Right atrium auricular region (tissue), 2 donors: ENCODE data around the gene FYTTD1. TPM values are rescaled to one million over a fixed set of nuclear protein-coding genes. Genes with fewer than 3 reads are reported as not detected.

Experiments
- DNase-seq: peaks from one replicate; pipeline ENCODE4 v3.0.0-alpha.2; 2019; ENCODE audit warnings: low spot score
- H3K27ac ChIP-seq, 2 donors: fragments of 200-600 bp; sonication (generic); 1 replicate in 1 of 2; 2 replicates in 1 of 2; pipeline ENCODE4 v1.5.1; 2016 to 2019
- H3K27me3 ChIP-seq, 2 donors: fragments of 200-600 bp; sonication (generic); one replicate each; pipeline versions ENCODE4 v1.5.1 to v1.6.0; 2017 to 2019
- H3K36me3 ChIP-seq: fragments of 200-600 bp; sonication (generic); one replicate; pipeline ENCODE4 v1.5.1; 2016
- H3K4me1 ChIP-seq, 2 donors: fragments of 200-600 bp; sonication (generic); one replicate each; pipeline versions ENCODE4 v1.5.1 to v1.6.0; 2017 to 2019
- H3K4me3 ChIP-seq, 2 donors: fragments of 200-600 bp; sonication (generic); 1 replicate in 1 of 2; 2 replicates in 1 of 2; pipeline ENCODE4 v1.5.1; 2017 to 2019; ENCODE audit warnings: mild to moderate bottlenecking in 1 of 2, moderate library complexity in 1 of 2
- H3K9me3 ChIP-seq, 2 donors: fragments of 200-600 bp; sonication (generic); one replicate each; pipeline ENCODE4 v1.5.1; 2019
- CTCF ChIP-seq, 2 donors: fragments of 200-600 bp; sonication (generic); IDR thresholded peaks; one replicate each; pipeline ENCODE4 v1.5.1; 2019; ENCODE audit warnings: antibody characterized with exemption in 2 of 2
- total RNA-seq, 2 donors: library from RNA; depleted of rRNA; stranded (reverse); fragments of >200 nt; gene quantifications; one replicate each; pipeline ENCODE4 v1.1.0, GENCODE V29; 2016

Gene FYTTD1
- total RNA-seq, 2 donors from 2014 or later: 39.9 to 61.8 TPM

DNA sequence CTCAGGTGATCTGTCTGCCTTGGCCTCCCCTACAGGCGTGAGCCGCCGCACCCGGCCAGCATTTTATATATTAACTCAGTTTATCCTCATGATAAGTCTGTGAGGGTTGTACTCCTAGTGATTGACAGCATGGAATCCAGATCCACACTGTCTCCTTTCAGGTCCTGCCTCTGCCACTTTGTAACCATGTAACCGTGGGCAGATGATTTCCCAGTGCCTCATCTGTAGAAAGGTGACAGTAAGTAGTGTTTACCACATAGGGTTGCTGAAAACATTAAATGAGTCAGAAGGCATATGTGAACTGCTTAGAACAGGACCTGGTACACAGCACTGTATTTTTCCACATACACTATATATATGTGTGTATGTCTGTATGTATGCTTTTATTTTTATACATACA, 2.4 kb downstream of the FYTTD1 start:
- H3K27me3 ChIP-seq: no peaks in the 10 kb centered on the region
- peaks cover 0 to 59% of the 10 kb centered on the region in 2 donors for H3K4me1 ChIP-seq
- no peak for TF ChIP-seq CTCF (IDR thresholded peaks at IDR 0.05)

DNA sequence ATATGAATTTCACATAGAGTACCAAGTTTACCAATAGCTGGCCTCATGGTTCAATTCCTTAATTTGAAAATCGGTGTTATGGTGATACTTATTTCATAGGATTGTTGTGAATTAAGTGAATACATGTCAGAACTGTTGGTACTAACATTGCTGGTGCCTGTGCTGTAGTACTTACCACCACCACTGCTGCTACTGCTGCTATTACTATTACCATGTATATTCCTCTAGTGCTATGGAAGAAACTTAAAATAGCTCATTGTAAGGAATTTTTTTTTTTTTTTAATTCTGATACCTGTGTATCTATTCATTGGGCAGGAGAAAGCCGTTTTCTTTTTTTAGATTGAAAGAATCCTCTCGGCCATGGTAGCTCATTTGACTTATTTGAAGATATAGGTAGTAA, 3.6 kb downstream of the FYTTD1 start:
- H3K4me1 ChIP-seq: peaks cover 0 to 54% of the 10 kb centered on the region in 2 donors
- no peak for DNase-seq
- H3K4me3 ChIP-seq: no peak overlapping the region
- peak overlapping the region; percentile 94 to 97 for H3K27ac ChIP-seq
- H3K9me3 ChIP-seq: no peaks in the 10 kb centered on the region
- no peak for TF ChIP-seq CTCF (IDR thresholded peaks at IDR 0.05)
- peaks cover 12% of the 10 kb centered on the region for H3K36me3 ChIP-seq
- H3K27me3 ChIP-seq: no peaks in the 10 kb centered on the region

More for the DNA sequence above, 2.4 kb downstream of the FYTTD1 start:
- no peak for DNase-seq
- Histone ChIP-seq H3K27ac (peak overlapping the region; percentile 94 to 97), H3K9me3 (no peaks in the 10 kb centered on the region), H3K36me3 (peaks cover 8% of the 10 kb centered on the region), H3K4me3 (no peak overlapping the region)

DNA sequence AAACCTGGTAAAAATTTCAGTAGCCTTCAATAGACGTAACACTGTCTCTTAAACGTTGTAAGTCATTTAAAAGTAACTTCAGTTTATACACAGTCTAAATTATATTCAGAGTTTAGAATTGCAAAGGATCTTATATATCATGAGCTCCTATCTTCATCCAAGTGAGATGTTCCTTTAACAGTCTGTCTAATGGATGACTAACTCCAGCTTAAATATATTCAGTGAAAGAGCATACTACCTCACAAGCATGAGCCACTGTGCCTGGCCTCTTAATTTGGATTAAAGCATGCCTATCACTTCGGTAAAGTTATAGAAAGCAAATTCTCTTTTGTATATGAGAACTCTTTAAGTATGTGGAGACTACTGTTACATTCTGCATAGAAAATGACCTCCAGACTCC, 7.0 kb downstream of the FYTTD1 start:
- Histone ChIP-seq H3K27ac (peak overlapping the region in 1 of 2 donors; percentile 7), H3K9me3 (no peaks in the 10 kb centered on the region), H3K27me3 (no peaks in the 10 kb centered on the region), H3K4me3 (no peak overlapping the region), H3K36me3 (peaks cover 27% of the 10 kb centered on the region), H3K4me1 (peaks cover 0 to 42% of the 10 kb centered on the region in 2 donors)
- no peak for TF ChIP-seq CTCF (IDR thresholded peaks at IDR 0.05)
- DNase-seq: no peak

GRCh38 chr3:197758512-197758911, 8.8 kb downstream of the FYTTD1 start:
- no peaks in the 10 kb centered on the region for H3K27me3 ChIP-seq
- peak overlapping the region in 1 of 2 donors; percentile 0 for H3K27ac ChIP-seq
- H3K9me3 ChIP-seq: no peaks in the 10 kb centered on the region
- peaks cover 45% of the 10 kb centered on the region for H3K36me3 ChIP-seq
- no peak for TF ChIP-seq CTCF (IDR thresholded peaks at IDR 0.05)
- H3K4me1 ChIP-seq: peaks cover 0 to 24% of the 10 kb centered on the region in 2 donors
- H3K4me3 ChIP-seq: no peak overlapping the region
- DNase-seq: no peak

- peaks cover 55% of the 10 kb centered on the region for H3K36me3 ChIP-seq
- no peaks in the 10 kb centered on the region for H3K27me3 ChIP-seq
- no peak overlapping the region for H3K27ac ChIP-seq
- H3K9me3 ChIP-seq: no peaks in the 10 kb centered on the region
- peaks cover 0 to 2% of the 10 kb centered on the region in 2 donors for H3K4me1 ChIP-seq
- no peak for DNase-seq
- H3K4me3 ChIP-seq: no peak overlapping the region
- no peak for TF ChIP-seq CTCF (IDR thresholded peaks at IDR 0.05)
Measured at GRCh38 chr3:197761784-197762183, 12.1 kb downstream of the FYTTD1 start.

GRCh38 chr3:197775317-197775716, 25.6 kb downstream of the FYTTD1 start:
- no peaks in the 10 kb centered on the region for H3K4me1 ChIP-seq
- no peaks in the 10 kb centered on the region for H3K27me3 ChIP-seq
- peaks cover 76% of the 10 kb centered on the region for H3K36me3 ChIP-seq
- no peak overlapping the region for H3K4me3 ChIP-seq
- no peak overlapping the region for H3K27ac ChIP-seq
- TF ChIP-seq CTCF (IDR thresholded peaks at IDR 0.05): no peak
- no peaks in the 10 kb centered on the region for H3K9me3 ChIP-seq
- DNase-seq: no peak
